Central memory CD4-positive, alpha-beta T cell (primary cell): Measurements from ENCODE around the gene CT47A1.
"Not testable (repeated sequence)": the region's sequence is repeated elsewhere in the genome, so short reads cannot be mapped to it uniquely, and the experiment has no call there.

Experiments used
- DNase-seq: peaks from one replicate; pipeline ENCODE4 v3.0.0; 2022
- total RNA-seq, 3 experiments: gene quantifications; one replicate each; lab custom pipeline; 2026; lab: John Stamatoyannopoulos, UW

The CT47A1 gene
- 0 reads per million in 3 experiments for total RNA-seq

DNA sequence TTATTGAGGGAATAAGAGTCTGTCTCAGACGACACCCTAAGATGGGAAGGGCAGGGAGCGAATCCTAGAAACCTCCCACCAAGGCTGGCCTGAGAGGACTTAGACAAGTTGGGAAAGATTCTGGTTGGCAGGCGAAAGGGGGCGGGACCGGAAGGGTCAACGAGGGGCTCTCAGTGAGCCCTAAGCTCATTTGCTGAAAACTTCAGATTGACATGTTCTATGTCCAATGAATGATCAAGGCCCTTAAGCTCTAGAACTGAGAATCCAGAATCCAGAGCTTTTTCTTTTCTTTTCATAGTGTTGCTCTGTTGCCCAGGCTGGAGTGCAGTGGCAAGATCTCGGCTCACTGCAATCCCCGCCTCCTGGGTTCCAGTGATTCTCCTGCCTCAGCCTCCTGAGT is at the start of gene CT47A1:
TSS of gene CT47A1 (minus strand) at position 101 of the 400 bp plus-strand sequence. CDS start 231 bp downstream, outside the sequence.
- DNase-seq: not testable (repeated sequence)

DNA sequence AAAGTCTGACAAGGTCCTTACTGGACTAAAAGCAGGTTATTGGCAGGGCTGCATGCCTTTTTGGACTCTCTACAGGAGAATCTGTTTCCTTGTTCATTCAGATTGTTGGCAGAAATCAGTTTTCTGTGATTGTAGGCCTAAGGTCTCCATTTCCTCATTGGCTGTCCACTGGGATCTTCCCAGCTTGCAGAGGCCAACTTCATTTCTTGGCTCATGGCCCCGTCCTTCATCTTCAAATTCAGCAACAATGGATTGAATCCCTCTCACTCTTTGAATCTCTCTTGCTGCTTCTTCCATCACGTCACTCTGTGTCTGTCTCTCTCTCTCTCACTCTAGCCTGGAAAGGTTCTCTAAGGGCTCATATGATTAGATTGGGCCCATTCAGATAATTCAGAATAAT is 47.0 kb upstream of the CT47A1 start:
- no peak for DNase-seq

DNA sequence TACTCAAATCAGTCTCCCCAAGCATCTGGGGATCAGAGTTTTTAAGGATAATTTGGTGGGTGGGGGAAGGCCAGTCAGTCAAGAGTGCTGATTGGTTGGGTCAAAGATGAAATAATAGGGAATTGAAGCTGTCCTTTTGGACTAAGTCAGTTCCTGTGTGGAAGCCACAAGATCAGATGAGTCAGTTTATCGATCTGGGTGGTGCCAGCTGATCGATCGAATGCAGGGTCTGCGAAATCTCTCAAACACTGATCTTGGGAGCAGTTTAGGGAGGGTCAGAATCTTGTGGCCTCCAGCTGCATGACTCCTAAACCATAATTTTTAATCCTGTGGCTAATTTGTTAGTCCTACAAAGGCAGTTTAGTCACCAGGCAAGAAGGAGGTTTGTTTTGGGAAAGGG is 44.5 kb upstream of the CT47A1 start:
- DNase-seq: no peak

DNA sequence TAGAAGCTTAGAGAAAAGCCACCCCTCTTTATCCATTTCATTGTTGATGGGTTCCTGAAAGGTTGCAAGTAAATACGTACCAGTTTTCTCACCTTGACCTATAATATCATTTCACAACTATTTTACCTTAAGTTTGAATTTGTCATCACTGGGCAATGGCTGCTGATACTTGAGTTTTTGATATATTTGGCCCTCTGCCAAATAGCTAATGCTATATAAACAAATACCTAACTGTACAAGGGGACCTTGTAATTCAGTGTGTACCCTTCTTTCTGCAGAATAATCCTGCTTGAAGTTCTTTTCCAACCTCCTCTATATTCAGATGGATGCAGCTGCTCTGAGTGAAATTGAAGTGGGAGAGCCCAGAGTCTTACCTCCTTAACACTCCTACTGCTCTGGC is 42.9 kb upstream of the CT47A1 start:
- DNase-seq: no peak

DNA sequence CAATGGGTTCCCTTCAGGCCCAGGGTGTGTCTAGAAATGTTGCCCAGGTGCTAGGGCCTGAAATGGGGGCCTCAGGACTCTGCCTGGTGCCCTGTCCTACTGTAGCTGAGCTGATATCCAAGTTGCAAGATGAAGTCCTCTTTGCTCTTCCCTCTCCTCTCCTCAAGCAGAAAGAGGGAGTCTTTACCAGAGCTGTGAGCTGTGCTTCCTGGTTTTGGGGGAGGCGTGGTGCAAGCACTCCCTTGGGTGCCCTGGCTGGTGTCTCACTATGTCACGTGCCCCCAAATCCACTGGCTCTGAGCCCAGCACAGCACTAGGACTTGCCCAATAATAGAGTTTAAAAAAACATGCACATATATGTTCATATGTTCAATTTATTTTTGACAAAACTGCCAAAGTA is 29.3 kb upstream of the CT47A1 start:
- no peak for DNase-seq

DNA sequence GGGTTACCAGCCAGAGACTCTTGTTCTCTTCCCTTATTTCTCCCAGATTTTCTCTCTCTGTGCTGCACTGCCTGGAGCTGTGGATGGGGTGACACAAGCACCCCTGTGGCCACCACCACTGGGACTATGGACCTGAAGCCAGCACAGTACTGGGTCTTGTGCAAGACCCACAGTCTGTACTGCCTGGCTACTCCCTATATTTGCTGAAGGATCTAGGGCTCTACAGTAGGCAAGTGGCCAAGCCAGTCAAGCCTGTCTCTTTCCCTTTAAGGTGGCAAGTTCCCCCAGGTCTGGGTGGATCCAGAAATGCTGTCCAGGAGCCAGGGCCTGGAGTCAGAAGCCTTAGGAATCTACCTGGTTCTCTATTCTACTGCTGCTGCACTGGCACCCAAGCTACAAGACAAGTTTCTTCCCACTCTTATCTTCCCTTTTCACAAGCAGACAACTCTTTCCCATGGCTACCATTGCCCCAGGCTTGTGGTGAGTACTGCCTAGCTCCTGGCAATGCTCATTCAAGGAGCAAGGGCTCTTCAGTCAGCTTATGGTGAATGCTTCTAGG is 28.4 kb upstream of the CT47A1 start:
- no peak for DNase-seq

DNA sequence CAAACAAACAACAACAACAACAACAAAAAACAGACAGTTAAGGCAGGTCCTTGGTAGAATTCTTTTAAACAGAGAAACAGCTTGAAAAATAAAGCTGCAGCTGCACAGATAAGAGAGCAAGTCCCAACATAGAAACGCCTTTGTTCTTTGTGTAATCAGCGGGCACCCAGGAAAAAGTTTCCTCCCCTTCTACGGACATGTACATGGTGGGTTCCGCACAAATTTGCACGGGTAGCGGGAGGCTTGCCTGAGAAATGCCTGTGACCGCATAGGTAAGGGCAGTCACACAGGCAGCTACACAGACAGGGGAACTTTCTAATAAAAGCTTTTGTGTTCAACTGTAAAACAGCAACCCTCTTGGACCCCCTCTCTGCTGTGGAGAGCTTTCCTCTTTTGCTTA is 25.7 kb upstream of the CT47A1 start:
- DNase-seq: no peak

DNA sequence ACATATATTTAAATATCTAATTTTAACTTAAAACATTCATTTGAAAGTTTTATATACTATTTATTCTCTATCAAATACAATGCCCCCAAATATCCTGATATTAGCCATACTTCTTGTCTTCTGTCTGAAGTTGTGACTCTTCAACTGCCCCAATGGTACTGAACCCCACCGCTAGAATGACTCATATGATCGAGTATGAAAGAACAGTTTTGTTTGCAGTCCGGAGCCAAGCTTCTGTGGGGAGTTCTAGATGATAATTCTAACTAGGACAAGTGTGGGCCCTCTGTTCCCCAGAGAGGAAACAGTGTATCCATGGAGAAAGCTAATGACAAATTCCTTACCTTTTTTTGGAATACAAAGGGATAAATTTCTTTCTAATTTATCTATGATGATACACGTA is 24.7 kb upstream of the CT47A1 start:
- no peak for DNase-seq

DNA sequence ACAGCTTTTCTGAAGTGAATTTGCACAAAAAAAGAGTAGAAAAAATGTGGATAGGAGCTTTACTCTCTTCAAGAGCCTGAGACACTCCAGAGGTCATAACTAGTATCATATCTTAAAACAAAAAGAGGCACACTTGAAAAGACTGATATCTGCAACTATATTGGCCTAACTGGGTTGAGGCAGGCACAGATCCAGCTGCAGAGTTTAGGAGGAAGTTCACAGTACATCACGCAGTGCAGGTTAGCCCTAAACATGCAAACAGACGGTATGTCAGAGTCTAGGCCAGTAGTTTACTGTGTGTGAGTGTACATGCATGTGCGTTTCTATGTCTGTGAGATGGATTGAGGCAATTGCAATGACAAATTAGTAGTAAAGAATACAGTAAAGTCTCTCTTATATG is 24.2 kb upstream of the CT47A1 start:
- DNase-seq: no peak

DNA sequence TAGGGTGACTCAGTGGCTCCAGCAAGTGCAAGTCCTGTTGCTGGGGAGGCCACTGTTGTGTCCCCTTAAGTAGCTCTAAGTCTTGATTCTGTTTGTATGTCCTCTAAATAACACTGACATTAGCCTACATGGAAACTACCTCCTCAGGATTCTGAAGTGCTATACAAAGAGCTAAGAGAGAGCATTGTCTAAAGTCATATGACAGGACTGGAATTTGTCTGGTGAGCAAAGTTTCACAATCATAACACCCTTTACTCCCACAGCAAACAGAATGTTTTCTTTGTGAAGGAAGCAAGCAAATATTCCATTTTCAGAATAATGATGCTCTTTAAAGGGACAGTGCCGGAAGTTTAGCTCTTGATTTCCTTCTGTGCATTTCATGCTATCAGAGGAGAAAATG is 23.4 kb upstream of the CT47A1 start:
- no peak for DNase-seq

DNA sequence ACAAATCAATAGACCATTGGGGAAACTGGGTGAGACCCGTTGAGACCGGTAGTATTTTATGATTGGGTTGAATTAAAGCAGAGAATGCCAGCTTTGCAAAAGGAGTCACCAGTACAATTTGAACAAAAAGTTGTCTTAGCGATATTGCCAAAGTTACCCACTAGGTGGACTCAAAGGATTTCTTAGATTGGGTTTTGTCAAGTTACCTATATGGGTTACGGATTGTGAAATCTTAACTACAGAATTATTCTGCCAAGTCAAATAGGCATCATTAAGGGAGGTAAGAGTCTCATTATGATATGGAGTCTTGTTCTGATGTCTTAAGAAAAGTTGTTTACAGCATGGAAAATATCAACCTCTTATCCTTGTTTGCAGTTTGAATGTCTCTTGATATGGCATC is 15.0 kb upstream of the CT47A1 start:
- DNase-seq: no peak

DNA sequence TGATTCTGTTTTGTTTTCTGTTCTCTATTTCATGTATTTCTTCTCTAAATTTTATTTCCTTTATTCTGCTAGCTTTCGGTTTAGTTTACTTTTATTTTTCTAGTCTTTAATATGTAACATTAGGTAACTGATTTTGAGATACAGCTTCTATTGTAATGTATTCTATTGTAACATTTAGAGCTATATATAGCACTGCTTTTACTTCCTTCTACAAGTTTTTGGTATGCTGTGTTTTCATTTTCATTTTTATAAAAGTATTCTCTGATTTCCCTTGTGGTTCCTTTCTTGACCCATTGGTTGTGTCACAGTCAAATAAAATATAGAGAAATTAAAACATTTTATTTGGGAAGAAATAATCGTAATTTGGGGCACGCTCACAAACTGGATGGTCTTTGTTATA is 13.9 kb upstream of the CT47A1 start:
- no peak for DNase-seq

DNA sequence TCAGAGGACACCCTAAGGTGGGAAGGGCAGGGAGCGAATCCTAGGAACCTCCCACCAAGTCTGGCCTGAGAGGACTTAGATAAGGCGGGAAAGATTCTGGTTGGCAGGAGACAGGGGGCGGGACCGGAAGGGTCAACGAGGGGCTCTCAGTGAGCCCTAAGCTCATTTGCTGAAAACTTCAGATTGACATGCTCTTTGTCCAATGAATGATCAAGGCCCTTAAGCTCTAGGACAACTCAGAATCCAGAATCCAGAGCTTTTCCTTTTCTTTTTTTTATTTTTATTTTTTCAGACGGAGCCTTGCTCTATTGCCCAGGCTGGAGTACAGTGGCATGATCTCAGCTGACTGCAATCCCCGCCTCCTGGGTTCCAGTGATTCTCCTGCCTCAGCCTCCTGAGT is 29.1 kb downstream of the CT47A1 start, which contains the start of gene CT47A7:
TSS of gene CT47A7 (minus strand) at position 101 of the 400 bp plus-strand sequence. CDS start 255 bp downstream, outside the sequence.
- DNase-seq: not testable (repeated sequence)
